ENCODE results near the gene SKI. TPM values are rescaled to one million over a fixed set of nuclear protein-coding genes. Genes with fewer than 3 reads are reported as not detected.
"Not testable (repeated sequence)": the region's sequence is repeated elsewhere in the genome, so short reads cannot be mapped to it uniquely, and the experiment has no call there.

Gene SKI
- total RNA-seq, 2 experiments from 2014 or later, result 29.9 to 30.2 TPM

DNA sequence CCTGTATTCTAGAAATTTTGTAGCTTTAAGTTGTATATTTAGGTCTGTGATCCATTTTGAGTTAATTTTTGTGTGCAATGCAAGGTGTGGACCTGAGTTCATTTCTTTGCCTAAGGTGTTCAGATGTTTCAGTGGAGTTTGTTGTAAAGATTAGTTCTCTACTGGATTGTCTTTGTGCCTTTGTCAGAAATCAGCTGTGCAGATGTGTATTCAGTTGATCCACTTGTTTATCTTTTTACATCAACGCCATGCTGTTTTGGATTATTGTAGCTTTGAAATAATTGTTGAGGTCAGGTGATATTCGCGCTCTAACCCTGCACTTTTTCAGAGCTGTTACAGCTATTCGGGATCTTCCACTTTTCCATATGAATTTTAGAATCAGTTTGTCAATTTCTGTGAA is 32.8 kb downstream of the SKI start:
- POLR2A ChIA-PET, result no interaction called here
- CTCF ChIA-PET, result no interaction called here

- POLR2A ChIA-PET, CTCF ChIA-PET: not testable (repeated sequence)
Observed at GRCh38 chr1:2261476-2262395, 33.6 kb downstream of the SKI start.

DNA sequence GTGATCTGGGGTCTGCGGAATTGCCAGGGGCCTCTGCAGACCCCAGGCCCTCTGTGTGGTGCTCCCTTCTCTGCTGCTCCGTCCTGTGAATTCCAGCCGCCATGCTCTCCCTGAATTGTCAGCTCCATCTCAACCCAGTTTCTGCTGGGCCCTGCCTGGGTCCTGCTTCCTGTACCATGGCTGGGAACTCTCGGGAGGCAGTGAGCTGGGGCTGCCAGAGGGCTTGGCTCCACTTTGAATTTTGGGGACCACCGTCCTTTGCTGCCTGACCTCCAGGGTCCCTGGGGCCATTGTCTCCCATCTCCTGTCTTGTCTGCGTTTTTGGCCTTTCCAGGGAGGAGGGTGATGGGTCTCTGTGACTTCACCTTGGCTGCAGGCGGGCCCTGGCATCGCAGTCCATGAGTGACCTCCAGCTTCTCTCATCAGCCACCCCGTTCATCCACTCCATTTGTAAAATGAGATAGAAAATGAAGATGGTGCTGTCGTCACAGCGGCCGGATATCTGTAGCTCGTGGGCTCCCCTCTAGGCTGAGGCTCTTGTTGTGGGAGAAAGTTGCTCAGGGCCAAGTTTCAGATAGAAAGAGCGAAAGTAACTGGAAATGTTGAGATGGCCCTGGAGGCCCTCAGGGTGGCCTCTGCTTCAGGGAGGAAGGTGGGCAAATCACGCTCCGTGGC is 38.3 kb downstream of the SKI start:
- POLR2A ChIA-PET, result no interaction called here
- CTCF ChIA-PET, result no interaction called here

GRCh38 chr1:2267051-2267830 is 39.1 kb downstream of the SKI start:
- CTCF ChIA-PET, result no interaction called here

GRCh38 chr1:2267862-2268261 is 39.7 kb downstream of the SKI start:
- CTCF ChIA-PET, result no interaction called here
- POLR2A ChIA-PET, result no interaction called here

More at GRCh38 chr1:2267051-2267830, 39.1 kb downstream of the SKI start:
- POLR2A ChIA-PET, result no interaction called here

- POLR2A ChIA-PET, result no interaction called here
Observed at GRCh38 chr1:2268285-2269056, 40.4 kb downstream of the SKI start.

DNA sequence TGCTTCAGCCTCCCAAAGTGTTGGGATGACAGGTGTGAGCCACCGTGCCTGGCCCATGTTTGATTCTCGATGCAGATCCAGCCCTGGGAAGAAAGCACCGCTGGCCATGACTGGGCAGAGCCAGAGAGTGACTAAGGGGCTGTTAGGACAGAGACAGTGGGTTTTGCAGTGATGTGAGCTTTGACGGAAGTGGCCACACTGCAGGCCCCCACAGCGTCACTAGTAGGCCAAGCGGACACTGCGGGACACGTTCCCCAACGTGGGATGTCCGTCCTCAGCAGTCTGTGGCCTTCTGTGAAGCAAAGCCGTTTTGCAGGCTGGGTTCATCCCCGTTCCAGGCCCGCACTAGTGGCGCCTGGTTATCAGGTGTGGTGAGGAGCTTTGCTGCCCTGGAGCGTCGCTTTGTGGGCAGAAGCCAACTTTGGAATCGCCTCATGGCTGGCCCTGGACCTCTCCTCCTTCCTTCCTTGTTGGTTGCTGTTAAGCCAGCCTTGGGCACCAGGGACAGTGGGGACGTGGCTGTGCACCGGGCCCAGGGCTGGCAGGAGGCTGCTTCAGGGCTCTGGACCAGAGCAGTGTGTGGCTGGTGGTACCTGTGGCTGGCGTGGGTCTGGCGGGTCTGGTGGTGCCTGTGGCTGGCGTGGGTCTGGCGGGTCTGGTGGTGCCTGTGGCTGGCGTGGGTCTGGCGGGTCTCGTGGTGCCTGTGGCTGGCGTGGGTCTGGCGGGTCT is 41.2 kb downstream of the SKI start:
- ChIA-PET CTCF (interaction anchor here (0.6 kb wide), 1 partner anchor 101 kb away, joined by 4 read pairs; no protein-coding TSS in a partner anchor), POLR2A (no interaction called here)

More at GRCh38 chr1:2268285-2269056, 40.4 kb downstream of the SKI start:
- CTCF ChIA-PET, result no interaction called here

- POLR2A ChIA-PET, result no interaction called here
- CTCF ChIA-PET, result no interaction called here
Observed at GRCh38 chr1:2269922-2270259, 41.8 kb downstream of the SKI start.

GRCh38 chr1:2270260-2271100 is 42.4 kb downstream of the SKI start:
- POLR2A ChIA-PET, result no interaction called here
- CTCF ChIA-PET, result no interaction called here

DNA sequence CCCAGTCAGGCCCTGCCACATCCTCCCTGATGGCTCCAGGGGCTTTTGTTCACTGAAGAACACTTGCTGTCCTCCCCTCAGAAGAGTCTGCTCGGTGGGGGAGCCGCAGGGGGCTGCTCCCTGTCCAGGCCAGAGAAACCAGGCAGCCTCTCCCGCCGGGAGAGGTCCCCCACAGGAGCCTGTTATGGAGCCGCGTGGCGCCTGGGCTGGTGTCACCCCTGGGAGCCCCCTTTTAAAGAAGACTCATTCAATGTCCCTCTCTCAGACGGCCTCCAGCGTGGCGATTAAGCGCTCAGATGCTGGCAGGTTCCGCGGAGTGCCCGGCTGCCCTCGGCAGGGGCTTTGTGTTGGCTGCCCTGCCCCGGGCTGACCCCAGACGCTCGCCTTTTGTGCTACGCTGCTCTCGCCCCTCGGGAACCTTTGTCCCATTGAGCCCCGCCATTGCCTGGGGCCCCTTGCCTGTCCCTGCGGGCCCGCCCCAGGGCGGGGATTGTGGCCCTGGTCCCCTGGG is 43.1 kb downstream of the SKI start:
- CTCF ChIA-PET, result no interaction called here
- POLR2A ChIA-PET, result no interaction called here

DNA sequence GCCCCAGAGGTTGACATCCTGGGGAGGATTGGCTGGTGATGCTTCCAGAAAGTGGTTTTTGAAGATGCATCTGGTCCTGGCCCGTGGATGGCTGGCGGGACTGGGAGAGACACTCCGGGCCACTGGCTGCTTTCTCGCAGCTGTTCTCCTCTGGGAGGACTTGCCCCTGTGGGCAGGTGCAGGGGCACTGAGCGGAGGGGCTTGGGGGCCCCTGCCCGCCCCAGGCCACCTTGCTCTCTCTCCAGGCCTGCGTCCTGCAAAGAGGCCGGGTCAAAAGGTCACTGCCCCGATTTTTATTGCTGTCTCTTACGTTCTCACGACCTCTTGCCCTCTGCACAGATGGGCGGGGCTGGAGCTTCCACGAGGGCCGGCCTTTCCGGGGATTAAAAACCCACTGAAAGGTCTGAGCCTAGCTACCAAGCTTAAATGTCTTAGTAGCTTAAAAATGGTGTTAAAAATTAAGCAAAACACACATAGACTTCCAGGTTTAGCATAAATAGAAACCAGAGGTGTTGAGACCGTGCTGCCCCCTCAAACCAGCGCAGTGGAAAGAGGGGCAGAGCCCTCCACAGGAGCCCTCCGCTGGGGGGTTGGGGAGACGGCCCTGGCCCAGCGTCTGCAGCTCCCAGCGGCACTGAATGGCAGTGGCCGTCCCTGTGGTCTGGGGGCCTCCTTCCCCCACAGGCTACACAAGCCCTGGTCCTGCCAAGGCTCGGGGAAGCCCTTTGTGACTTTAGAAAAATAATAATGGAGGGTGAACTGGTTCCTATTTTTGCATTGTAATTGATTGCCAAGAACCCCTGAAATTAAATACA is 43.9 kb downstream of the SKI start:
- POLR2A ChIA-PET, result no interaction called here

GRCh38 chr1:2272686-2273400 is 44.7 kb downstream of the SKI start:
- ChIA-PET CTCF (no interaction called here), POLR2A (no interaction called here)

More for the DNA sequence above, 43.9 kb downstream of the SKI start:
- CTCF ChIA-PET, result no interaction called here

DNA sequence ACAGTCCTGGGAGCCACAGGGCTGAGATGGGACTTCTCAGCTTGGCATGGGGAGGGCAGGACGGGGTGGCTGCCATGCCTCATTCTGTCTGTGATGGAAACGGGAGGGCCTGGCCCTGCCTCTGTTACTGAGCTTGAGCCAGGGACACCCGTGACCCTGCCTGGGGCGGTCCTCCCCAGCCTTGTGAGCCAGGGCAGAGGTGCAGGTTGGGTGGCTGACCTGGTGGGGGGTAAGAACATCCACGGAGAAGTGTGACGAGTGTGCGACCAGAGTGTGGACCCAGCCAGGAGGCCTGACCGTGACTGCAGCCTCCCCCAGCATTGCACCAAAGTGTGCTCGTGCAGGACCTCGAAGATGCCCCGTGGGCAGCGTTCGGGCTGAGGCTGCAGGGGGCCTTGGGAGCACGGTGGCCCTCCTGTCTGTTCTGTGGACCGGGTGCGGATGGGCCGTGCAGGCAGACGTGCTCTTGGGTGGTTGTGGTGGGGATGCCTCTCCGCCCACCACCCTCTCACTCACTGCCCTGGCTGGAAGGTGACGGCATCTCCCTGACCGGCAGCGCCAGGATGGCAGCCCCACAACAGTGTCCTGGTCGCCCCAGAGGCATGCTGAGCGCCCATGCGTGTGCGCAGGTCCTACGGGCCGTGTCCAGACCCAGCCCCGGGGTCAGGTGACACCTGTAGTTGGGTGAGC is 45.4 kb downstream of the SKI start:
- ChIA-PET POLR2A (no interaction called here), CTCF (no interaction called here)

GRCh38 chr1:2274231-2274928 is 46.3 kb downstream of the SKI start:
- CTCF ChIA-PET, result no interaction called here
- POLR2A ChIA-PET, result no interaction called here

DNA sequence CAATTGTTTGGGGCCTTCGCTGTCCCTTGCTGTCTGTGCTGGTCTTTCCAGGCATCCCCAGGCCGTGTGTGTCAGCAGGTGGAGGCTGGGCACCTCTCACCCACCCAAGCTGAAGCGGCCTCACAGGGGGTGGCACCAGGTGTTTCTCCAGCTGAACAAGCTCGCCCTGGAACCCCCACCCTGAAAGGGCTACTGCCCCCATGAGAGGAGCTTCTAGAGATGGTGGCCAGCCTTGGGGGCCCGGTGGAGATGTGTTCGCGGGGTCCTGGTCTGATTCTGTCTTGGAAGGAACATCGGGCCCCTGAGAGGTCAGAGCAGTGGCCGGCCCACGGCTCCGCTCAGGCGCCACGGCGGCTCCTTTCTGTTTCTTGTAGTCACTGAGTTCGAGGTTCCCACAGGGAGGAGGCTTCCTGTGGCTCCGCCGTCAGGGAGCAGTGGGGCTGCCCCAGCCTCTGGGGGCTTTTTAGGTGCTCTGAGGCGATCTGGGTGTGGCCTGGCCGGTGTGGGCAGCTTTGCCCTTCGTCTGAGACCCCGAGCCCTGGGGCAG is 46.9 kb downstream of the SKI start:
- CTCF ChIA-PET, result no interaction called here

More for the DNA sequence above, 46.9 kb downstream of the SKI start:
- POLR2A ChIA-PET, result no interaction called here

Data from activated CD8-positive, alpha-beta memory T cell treated with anti-CD3 and anti-CD28 coated beads for 36 hours (primary cell).